Hematopoietic multipotent progenitor cell treated with erythropoietin and hydrocortisone succinate and interleukin-3 and kit ligand, for 15 days (in vitro differentiated cells): ENCODE results near the gene CAMK2B.

Source experiments
- DNase-seq: peaks from one replicate; pipeline ENCODE4 v3.0.0-alpha.2; 2015; ENCODE audit warnings: low spot score

The CAMK2B gene

DNA sequence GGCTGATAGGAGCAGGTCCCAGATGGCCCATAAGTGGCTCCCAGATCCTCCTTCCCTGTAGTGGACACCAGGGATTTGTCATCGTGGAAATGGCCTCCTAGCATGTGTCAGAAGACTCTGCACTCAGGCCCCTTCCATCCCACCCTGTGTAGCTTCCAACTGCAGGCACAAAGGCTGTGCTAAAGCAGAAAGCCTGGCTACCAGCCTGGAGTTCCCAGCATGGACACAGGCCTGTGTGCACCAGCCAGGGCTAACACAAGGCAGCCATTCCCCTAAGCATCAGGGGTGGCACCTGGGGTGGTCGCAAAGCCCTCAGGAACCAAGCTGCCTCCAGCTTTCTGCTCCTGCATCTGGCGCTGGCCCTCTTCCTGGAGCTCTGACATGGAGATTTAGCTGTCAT lies 4.5 kb upstream of the CAMK2B start:
- no peak for DNase-seq

DNA sequence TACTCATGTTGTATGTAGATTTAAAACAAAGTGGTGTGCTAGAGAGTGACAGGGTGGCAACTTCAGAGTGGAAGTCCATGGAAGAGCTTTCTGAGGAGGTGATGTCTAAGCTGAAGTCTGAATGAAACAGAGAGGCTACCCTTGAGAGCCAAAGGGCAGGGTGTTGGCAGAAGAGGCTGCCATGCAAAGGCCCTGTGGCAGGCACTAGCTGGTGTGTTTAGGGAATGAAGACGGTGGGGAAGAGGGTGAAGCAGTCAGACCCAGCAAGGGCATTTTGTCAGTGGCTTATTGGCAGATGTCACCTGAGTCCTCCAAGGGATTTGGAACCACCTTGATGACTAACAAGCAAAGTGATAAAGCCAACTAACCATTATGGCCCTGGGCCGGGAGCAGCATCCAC lies 3.7 kb upstream of the CAMK2B start:
- DNase-seq, result no peak

DNA sequence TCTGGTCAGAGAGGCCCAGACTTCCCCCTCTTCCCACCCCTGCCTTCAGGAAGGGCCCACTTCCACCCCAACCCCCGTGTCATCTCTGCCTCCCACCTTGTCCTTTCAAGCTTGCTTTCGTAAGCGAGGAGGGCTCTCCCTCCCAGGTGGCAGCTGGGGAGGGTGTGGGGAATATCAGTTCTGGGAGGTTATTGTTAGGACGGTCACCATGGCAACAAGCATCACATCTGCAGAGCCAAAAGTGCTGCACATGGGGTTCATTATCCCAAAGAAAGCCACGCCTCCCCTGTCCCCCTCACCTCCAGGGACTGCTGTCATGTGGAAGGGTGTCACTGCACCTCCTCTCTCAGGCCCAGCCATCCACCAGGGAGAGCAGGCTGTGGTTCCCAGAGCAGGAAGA lies 2.6 kb upstream of the CAMK2B start:
- DNase-seq, result no peak

DNA sequence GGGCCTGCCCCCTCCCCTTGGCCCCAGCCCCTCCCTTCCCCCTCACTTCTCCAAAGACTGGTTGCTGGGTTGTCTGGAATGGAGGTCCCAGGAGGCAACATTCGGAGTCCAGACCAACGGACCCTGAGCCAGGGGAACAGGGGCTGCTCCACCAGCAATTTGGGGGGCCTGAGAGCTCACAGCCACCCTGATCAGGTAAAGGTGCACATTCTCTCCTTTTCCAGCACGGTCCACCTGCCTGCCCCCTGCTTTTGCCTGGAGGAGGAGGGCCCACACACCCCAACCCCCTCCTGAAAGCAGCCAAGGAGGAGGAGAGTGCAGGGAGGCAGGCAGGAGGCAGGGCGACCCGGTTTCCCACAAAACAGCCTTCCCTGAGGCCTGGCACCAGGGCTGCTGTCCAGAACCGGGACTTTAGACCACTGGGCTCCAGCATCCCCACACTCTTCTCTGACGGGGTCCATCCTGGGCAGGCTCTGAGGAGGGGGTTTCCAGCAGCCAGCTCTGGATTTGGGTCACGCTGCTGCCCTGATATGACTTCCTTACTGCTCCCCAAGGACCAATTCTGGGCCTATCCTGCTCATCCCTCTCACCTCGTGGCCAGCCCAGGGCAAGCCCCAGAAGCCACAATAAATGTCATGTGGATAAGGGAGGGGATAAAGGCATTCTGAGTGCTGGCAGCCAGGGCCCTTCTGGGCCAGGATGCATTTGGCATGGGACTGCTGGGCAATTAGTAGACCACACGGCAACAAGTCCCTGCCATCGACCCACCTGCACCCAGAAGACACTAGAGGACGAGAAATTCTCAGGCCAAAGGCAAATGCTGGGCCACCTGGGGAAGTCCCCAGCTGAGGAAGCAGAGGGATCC lies 1.1 kb upstream of the CAMK2B start:
- no peak for DNase-seq

DNA sequence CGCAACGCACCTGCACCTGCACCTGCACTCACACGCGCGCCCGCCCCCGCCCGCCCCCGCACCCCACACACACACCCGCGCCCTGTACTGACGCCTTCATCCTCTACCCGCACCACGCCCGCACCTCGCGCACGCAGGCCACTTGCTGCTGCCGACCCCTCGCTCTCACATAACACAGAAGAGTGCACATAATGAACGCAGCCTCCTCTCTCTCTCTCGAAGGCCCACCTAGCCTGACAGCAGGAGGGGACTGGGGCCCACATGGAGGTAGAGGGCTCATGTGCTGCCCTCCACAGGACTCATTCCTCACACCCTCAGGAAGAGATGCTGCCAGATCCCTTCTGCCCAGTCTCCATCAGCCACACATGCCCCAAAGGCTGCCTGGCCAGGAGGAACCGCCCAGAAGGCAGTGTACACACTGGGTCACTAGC lies 432 bp upstream of the CAMK2B start:
- no peak for DNase-seq

- DNase-seq, result no peak
Measured at GRCh38 chr7:44324481-44325200, 753 bp downstream of the CAMK2B start.

DNA sequence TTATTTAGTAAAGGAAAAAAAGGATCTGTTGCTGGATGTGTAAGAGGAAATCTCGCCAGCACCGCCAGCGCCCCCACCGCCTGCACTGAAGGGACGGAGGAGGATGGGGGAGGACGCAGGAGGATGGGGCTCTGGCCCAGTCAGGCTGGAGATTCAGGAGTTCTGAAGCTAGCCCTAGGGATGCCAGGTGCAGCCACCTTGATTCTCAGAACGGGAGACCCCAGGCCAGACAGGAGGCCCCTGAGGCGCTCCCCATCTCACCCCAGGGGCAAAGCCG lies 1.3 kb downstream of the CAMK2B start:
- no peak for DNase-seq

DNA sequence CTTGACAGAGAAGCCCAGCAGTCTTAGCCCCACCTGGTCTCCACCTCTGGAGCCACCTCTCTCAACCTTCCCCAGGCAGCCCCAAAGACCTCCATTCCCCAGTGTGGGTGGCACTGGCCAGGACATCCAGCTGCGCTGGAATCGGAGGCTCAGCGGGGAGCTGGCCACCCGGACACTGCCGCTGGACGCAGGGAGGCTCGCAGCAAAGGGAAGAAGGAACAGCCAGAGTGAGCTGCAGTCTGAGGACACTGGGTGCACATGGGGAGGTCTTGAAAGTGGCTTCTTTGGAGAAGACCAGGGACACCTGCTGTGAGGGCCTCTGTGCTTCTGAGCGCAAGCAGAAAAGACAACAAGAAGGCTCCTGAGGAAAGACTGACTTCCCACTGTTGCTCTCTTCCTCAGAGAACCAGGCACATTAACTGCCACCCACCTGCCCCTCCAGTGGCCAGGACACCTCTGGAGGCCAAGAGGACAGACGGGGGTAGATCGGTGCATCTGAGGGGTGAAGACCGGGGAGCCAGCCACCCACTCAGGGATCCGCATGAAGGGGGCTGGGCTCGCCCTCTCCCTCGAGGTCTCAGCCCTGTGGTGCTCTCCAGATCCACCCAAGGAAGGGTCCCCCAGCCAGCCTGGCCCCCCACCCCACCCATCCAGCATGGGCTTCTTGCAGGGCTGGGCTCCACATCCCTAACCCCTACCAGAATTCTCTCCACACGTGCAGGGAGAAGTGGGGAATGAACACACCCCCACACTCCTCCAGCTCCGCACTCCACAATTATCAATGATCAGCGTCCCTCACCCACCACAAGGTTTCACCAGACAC lies 1.8 kb downstream of the CAMK2B start:
- no peak for DNase-seq

- no peak for DNase-seq
Measured at GRCh38 chr7:44322631-44323363, 2.6 kb downstream of the CAMK2B start.

- DNase-seq, result no peak
Measured at GRCh38 chr7:44321796-44322195, 3.6 kb downstream of the CAMK2B start.

GRCh38 chr7:44320794-44321371 lies 4.5 kb downstream of the CAMK2B start:
- no peak for DNase-seq

GRCh38 chr7:44320141-44320540 lies 5.3 kb downstream of the CAMK2B start:
- DNase-seq, result no peak

- no peak for DNase-seq
Measured at GRCh38 chr7:44318332-44318731, 7.1 kb downstream of the CAMK2B start.

- no peak for DNase-seq
Measured at GRCh38 chr7:44315301-44315903, 10.0 kb downstream of the CAMK2B start.

DNA sequence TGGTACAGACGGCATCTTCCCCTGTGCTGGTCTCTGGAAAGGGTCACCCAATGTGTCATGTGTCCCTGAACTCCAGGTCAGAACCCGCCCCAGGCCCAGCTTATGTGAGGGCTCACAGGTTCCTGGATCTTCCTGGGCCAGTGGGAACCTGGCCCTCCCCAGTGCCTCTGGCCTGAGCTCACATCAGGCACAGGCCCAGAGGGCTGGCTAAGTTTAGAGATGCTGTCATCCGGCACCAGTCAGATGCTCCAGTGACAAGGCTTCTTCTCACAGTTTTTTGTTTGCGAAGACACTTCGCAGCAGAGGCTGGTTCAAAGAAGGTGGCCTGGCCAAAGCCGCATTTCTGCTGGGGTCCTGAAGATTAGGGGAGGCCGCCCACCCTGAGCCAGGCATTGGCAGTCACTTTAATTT lies 11.8 kb downstream of the CAMK2B start:
- no peak for DNase-seq

- no peak for DNase-seq
Measured at GRCh38 chr7:44313016-44313415, 12.4 kb downstream of the CAMK2B start.

DNA sequence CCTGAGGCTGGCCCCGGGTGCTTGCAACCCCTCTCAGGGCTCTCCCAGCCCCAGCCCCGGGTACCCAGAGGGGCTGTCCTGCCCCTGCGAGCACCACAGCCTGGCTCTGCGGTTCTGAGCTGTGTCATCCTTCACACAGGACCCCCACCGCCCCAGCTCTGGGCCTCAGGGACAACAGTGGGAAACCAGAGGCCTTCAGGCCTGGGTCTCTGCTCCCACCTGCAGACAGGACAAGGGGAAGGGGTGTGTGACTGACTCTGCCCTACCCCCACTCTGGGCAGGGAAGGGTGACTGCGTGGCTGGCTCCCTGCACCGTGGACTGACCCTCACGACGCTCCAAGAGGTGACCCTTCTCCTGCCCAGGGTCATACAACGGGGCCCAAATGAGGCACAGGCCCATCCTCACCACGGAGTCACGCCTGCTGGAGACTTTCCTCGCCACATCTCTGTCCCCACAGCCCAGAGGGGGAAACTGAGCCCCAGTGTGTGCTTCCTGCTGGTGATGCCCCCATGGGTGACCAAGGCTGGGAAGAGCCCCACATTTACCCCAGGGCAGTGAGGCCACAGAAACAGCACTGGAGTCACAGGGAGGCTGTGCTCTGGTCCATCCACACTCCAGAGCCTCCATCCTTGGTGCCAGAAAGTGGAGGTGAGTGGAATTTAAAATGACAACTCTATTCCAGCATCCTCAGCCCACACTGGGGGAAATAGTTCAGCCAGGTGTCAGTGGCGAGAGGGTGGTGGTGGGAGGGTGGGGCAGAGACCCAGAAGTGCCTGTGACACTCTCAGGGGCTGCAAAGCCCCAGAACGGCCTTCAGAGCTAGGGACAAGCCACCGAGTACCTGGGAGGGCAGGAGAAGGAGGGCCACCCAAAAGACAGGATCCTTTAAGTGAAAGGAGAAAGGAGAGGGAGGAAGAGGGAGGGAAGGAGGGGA lies 13.6 kb downstream of the CAMK2B start:
- DNase-seq, result no peak

DNA sequence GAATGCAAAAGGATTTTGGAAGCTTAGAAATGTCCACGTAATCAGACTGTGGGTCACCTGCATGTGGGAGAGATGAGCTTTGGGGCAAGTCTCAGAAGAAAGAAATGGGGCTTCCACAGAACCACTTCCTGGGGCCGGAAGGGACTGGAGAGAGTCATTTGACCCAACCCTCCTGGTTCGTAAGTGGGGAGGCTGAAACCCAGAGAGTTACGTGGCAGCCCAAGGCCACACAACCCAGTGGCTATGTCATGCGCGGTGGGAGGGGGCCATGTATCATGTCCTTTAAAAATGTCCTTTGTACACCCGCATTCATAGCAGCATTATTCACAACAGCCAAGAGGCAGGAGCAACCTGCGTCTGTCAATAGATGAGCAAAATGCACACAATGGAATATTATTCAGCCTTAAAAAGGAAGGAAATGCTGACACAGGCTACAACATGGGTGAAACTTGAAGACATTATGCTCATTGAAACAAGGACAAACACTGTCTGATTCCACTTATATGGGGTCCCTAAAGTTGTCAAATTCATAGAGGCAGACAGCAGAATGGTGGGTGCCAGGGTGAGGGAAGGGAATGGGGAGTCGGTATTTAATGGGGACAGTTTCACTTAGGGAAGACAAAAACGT lies 15.1 kb downstream of the CAMK2B start:
- no peak for DNase-seq

- no peak for DNase-seq
Measured at GRCh38 chr7:44309271-44310091, 15.9 kb downstream of the CAMK2B start.
